ENCODE data around the gene FKBP14. TPM values are rescaled to one million over a fixed set of nuclear protein-coding genes. Genes with fewer than 3 reads are reported as not detected.

The FKBP14 gene
- total RNA-seq, 1 donor from 2014 or later, result 100 TPM

GRCh38 chr7:29970158-29970557 lies 56.3 kb downstream of the FKBP14 start:
- no peak overlapping the region for H2AFZ ChIP-seq (ENCODE audit: low read depth, low read length)
- H3K9me3 ChIP-seq (ENCODE audit: insufficient read depth, low read depth, low read length), result no peaks in the 10 kb centered on the region
- H3K79me2 ChIP-seq (ENCODE audit: insufficient read depth, low read length), result peaks cover 83% of the 10 kb centered on the region
- Mint-ChIP-seq H3K36me3 (ENCODE audit: low read depth, unreplicated experiment) (peaks cover 10% of the 10 kb centered on the region), H3K4me1 (ENCODE audit: low read depth, unreplicated experiment) (peaks cover 30% of the 10 kb centered on the region), H3K4me3 (ENCODE audit: unreplicated experiment) (no peak overlapping the region), H3K27me3 (ENCODE audit: low read depth, unreplicated experiment) (no peaks in the 10 kb centered on the region), H3K27ac (ENCODE audit: unreplicated experiment) (no peak overlapping the region), H3K9me3 (ENCODE audit: unreplicated experiment) (no peaks in the 10 kb centered on the region)
- H3K9ac ChIP-seq (ENCODE audit: low read length), result no peak overlapping the region
- FAIRE-seq (no peak), DNase-seq (ENCODE audit: low read depth) (no peak)
- H3K4me1 ChIP-seq (ENCODE audit: insufficient read depth, low read length), result peaks cover 20% of the 10 kb centered on the region
- no peak overlapping the region for H3K4me3 ChIP-seq (ENCODE audit: insufficient read depth, low read depth, low read length)
- H3K27me3 ChIP-seq (ENCODE audit: insufficient read depth, low read length), result no peaks in the 10 kb centered on the region
- peak overlapping the region; percentile 3 for H3K4me2 ChIP-seq (ENCODE audit: low read length)
- peaks cover 78% of the 10 kb centered on the region for H4K20me1 ChIP-seq (ENCODE audit: insufficient read depth, low read length)
- TF ChIP-seq EZH2 (IDR thresholded peaks at IDR 0.05; ENCODE audit: insufficient read depth, low read length), result no peak
- H3K27ac ChIP-seq (ENCODE audit: low read depth, low read length), result no peak overlapping the region
- peaks cover 11% of the 10 kb centered on the region for H3K36me3 ChIP-seq (ENCODE audit: insufficient read depth, low read length)

GRCh38 chr7:29969738-29970137 lies 56.8 kb downstream of the FKBP14 start:
- no peak overlapping the region for H3K27ac ChIP-seq (ENCODE audit: low read depth, low read length)
- H3K79me2 ChIP-seq (ENCODE audit: insufficient read depth, low read length), result peaks cover 79% of the 10 kb centered on the region
- no peak overlapping the region for H3K4me3 ChIP-seq (ENCODE audit: insufficient read depth, low read depth, low read length)
- H2AFZ ChIP-seq (ENCODE audit: low read depth, low read length), result no peak overlapping the region
- Mint-ChIP-seq H3K4me3 (ENCODE audit: unreplicated experiment) (peak overlapping the region; percentile 24), H3K27me3 (ENCODE audit: low read depth, unreplicated experiment) (no peaks in the 10 kb centered on the region), H3K9me3 (ENCODE audit: unreplicated experiment) (no peaks in the 10 kb centered on the region), H3K36me3 (ENCODE audit: low read depth, unreplicated experiment) (peaks cover 12% of the 10 kb centered on the region), H3K4me1 (ENCODE audit: low read depth, unreplicated experiment) (peaks cover 30% of the 10 kb centered on the region), H3K27ac (ENCODE audit: unreplicated experiment) (peak overlapping the region; percentile 49)
- no peak for TF ChIP-seq CTCF (IDR thresholded peaks at IDR 0.05; ENCODE audit: insufficient read depth, low read depth, low read length)
- TF ChIP-seq EZH2 (IDR thresholded peaks at IDR 0.05; ENCODE audit: insufficient read depth, low read length), result no peak
- peaks cover 74% of the 10 kb centered on the region for H4K20me1 ChIP-seq (ENCODE audit: insufficient read depth, low read length)
- DNase-seq (ENCODE audit: low read depth), result no peak
- FAIRE-seq, result no peak
- no peak overlapping the region for H3K9ac ChIP-seq (ENCODE audit: low read length)
- peaks cover 11% of the 10 kb centered on the region for H3K36me3 ChIP-seq (ENCODE audit: insufficient read depth, low read length)
- peak overlapping the region; percentile 70 for H3K4me2 ChIP-seq (ENCODE audit: low read length)
- H3K27me3 ChIP-seq (ENCODE audit: insufficient read depth, low read length), result no peaks in the 10 kb centered on the region
- H3K9me3 ChIP-seq (ENCODE audit: insufficient read depth, low read depth, low read length), result no peaks in the 10 kb centered on the region
- H3K4me1 ChIP-seq (ENCODE audit: insufficient read depth, low read length), result peaks cover 20% of the 10 kb centered on the region

GRCh38 chr7:29968683-29969395 lies 57.7 kb downstream of the FKBP14 start:
- H2AFZ ChIP-seq (ENCODE audit: low read depth, low read length), result no peak overlapping the region
- Mint-ChIP-seq H3K9me3 (ENCODE audit: unreplicated experiment) (no peaks in the 10 kb centered on the region), H3K36me3 (ENCODE audit: low read depth, unreplicated experiment) (peaks cover 12% of the 10 kb centered on the region), H3K4me1 (ENCODE audit: low read depth, unreplicated experiment) (peaks cover 30% of the 10 kb centered on the region), H3K27me3 (ENCODE audit: low read depth, unreplicated experiment) (no peaks in the 10 kb centered on the region), H3K4me3 (ENCODE audit: unreplicated experiment) (peak overlapping the region; percentile 55), H3K27ac (ENCODE audit: unreplicated experiment) (peak overlapping the region; percentile 80)
- H3K36me3 ChIP-seq (ENCODE audit: insufficient read depth, low read length), result peaks cover 12% of the 10 kb centered on the region
- H3K27me3 ChIP-seq (ENCODE audit: insufficient read depth, low read length), result no peaks in the 10 kb centered on the region
- peak; percentile 95 for FAIRE-seq
- peak overlapping the region; percentile 38 for H3K27ac ChIP-seq (ENCODE audit: low read depth, low read length)
- H3K9ac ChIP-seq (ENCODE audit: low read length), result peak overlapping the region; percentile 11
- peaks cover 20% of the 10 kb centered on the region for H3K4me1 ChIP-seq (ENCODE audit: insufficient read depth, low read length)
- H3K79me2 ChIP-seq (ENCODE audit: insufficient read depth, low read length), result peaks cover 75% of the 10 kb centered on the region
- TF ChIP-seq EZH2 (IDR thresholded peaks at IDR 0.05; ENCODE audit: insufficient read depth, low read length), result no peak
- TF ChIP-seq CTCF (IDR thresholded peaks at IDR 0.05; ENCODE audit: insufficient read depth, low read depth, low read length), result no peak
- peak; percentile 85 for DNase-seq (ENCODE audit: low read depth)
- H3K4me3 ChIP-seq (ENCODE audit: insufficient read depth, low read depth, low read length), result no peak overlapping the region
- no peaks in the 10 kb centered on the region for H3K9me3 ChIP-seq (ENCODE audit: insufficient read depth, low read depth, low read length)
- peak overlapping the region; percentile 70 for H3K4me2 ChIP-seq (ENCODE audit: low read length)
- H4K20me1 ChIP-seq (ENCODE audit: insufficient read depth, low read length), result peaks cover 73% of the 10 kb centered on the region

Measured in astrocyte (in vitro differentiated cells and primary cell).